HCT116 (cell line): ENCODE results near the gene RELCH. TPM values are rescaled to one million over a fixed set of nuclear protein-coding genes. Genes with fewer than 3 reads are reported as not detected.

Source experiments
- ATAC-seq: fragments of 200-7000 bp; cut with Tn5 transposase; 2 replicates; pipeline ENCODE4 v1.9.1; 2020; ENCODE audit warnings: mild to moderate bottlenecking, moderate library complexity
- BruUV-seq: library from RNA; stranded (reverse); fragments of 400-500 nt; replicated peaks from 2 replicates; lab custom pipeline; 2021; lab: Mats Ljungman, UMichigan
- CTCF ChIA-PET: fragments of 300-600 bp; sonication (Branson Sonifier 250); formaldehyde crosslinking; loops from one replicate; lab custom pipeline; 2021; ENCODE audit warnings: antibody characterized with exemption; lab: Charles Lee
- POLR2A ChIA-PET: fragments of 300-600, 350-600 bp; sonication (Branson Sonifier 250); formaldehyde crosslinking; loops from one replicate; lab custom pipeline; 2021; ENCODE audit warnings: antibody characterized with exemption; lab: Charles Lee
- RAD21 ChIA-PET, 2 experiments: fragments of 300-600 bp; sonication (Branson Sonifier 250); formaldehyde crosslinking; loops; one replicate each; lab custom pipeline; 2023; ENCODE audit warnings: low total read pairs in 2 of 2; ENCODE audit not compliant: uncharacterized antibody in 2 of 2, unreplicated experiment in 2 of 2, low non-redundant PET in 1 of 2; lab: Charles Lee
- DNase-seq: peaks from one replicate; pipeline ENCODE4 v3.0.0-alpha.2; 2010; ENCODE audit warnings: low read depth, low spot score
- H2AFZ ChIP-seq: fragments of 200-600 bp; shearing (Covaris generic), sonication (generic); 2 replicates; pipeline ENCODE4 v1.6.1; 2017; ENCODE audit warnings: low read depth, mixed run types, mixed read lengths, antibody characterized with exemption, low read length; ENCODE audit not compliant: poor library complexity, severe bottlenecking
- H3K27ac ChIP-seq: 2 replicates; pipeline ENCODE4 v1.5.1; 2012; ENCODE audit warnings: low read depth, low read length
- H3K27me3 ChIP-seq: fragments of 200-600 bp; sonication (generic); 2 replicates; pipeline ENCODE4 v1.6.1; 2016; ENCODE audit warnings: mixed run types, low read length, mixed read lengths; ENCODE audit not compliant: insufficient read depth
- H3K36me3 ChIP-seq, 2 experiments: fragments of 200-500 bp in 1 of 2; fragments of 200-600 bp in 1 of 2; sonication (Bioruptor generic) in 1 of 2; sonication (generic) in 1 of 2; 2 replicates each; pipeline versions ENCODE4 v1.5.1 to v1.6.1; 2014 to 2016; ENCODE audit warnings: low read length in 2 of 2, inconsistent platforms in 1 of 2, mixed read lengths in 1 of 2, mixed run types in 1 of 2; ENCODE audit not compliant: insufficient read depth in 2 of 2, control insufficient read depth in 1 of 2
- H3K4me1 ChIP-seq, 2 experiments: fragments of 200-600 bp in 1 of 2; sonication (generic) in 1 of 2; 2 replicates each; pipeline versions ENCODE4 v1.5.1 to v1.6.1; 2012 to 2017; ENCODE audit warnings: low read length in 2 of 2, inconsistent platforms in 1 of 2, mild to moderate bottlenecking in 1 of 2, mixed read lengths in 1 of 2, mixed run types in 1 of 2, moderate library complexity in 1 of 2; ENCODE audit not compliant: insufficient read depth in 2 of 2, control insufficient read depth in 1 of 2
- H3K4me2 ChIP-seq: fragments of 200-600 bp; sonication (generic); 2 replicates; pipeline ENCODE4 v1.6.1; 2017; ENCODE audit warnings: mixed run types, low read length, mixed read lengths
- H3K4me3 ChIP-seq, 2 experiments: fragments of 200-600 bp in 1 of 2; sonication (generic) in 1 of 2; replicated peaks in 1 of 2; 2 replicates each; pipeline ENCODE4 v1.5.1; 2011 to 2016; ENCODE audit warnings: low read length in 2 of 2, control low read depth in 1 of 2, low read depth in 1 of 2, mild to moderate bottlenecking in 1 of 2, mixed read lengths in 1 of 2, mixed run types in 1 of 2
- H3K79me2 ChIP-seq: fragments of 200-600 bp; sonication (generic); 2 replicates; pipeline ENCODE4 v1.6.1; 2017; ENCODE audit warnings: mild to moderate bottlenecking, mixed run types, low read length, moderate library complexity, mixed read lengths; ENCODE audit not compliant: insufficient read depth
- H3K9ac ChIP-seq: fragments of 200-600 bp; sonication (generic); 2 replicates; pipeline ENCODE4 v1.6.1; 2016; ENCODE audit warnings: low read length, mixed read lengths
- H3K9me2 ChIP-seq: fragments of 200-600 bp; sonication (generic), shearing (Covaris generic); 2 replicates; pipeline ENCODE4 v1.6.1; 2017; ENCODE audit warnings: mixed run types, mild to moderate bottlenecking, moderate library complexity; ENCODE audit not compliant: insufficient read depth
- H3K9me3 ChIP-seq, 2 experiments: fragments of 200-500 bp in 1 of 2; fragments of 200-600 bp in 1 of 2; sonication (Bioruptor generic) in 1 of 2; sonication (generic) in 1 of 2; 2 replicates each; pipeline ENCODE4 v1.6.1; 2014 to 2017; ENCODE audit warnings: low read length in 2 of 2, mixed read lengths in 2 of 2, inconsistent platforms in 1 of 2, low read depth in 1 of 2, mild to moderate bottlenecking in 1 of 2, mixed run types in 1 of 2, moderate library complexity in 1 of 2; ENCODE audit not compliant: control insufficient read depth in 1 of 2, insufficient read depth in 1 of 2
- H4K20me1 ChIP-seq: fragments of 200-600 bp; sonication (generic), shearing (Covaris generic); 2 replicates; pipeline ENCODE4 v1.6.1; 2017; ENCODE audit warnings: mixed run types, mild to moderate bottlenecking, moderate library complexity; ENCODE audit not compliant: insufficient read depth
- CBX3 ChIP-seq: IDR thresholded peaks from 2 replicates; pipeline ENCODE4 v1.6.1; 2012; ENCODE audit warnings: low read depth
- CEBPB ChIP-seq: IDR thresholded peaks from 2 replicates; pipeline ENCODE4 v1.6.1; 2012; ENCODE audit warnings: low read depth
- POLR2A ChIP-seq: IDR thresholded peaks from 2 replicates; pipeline ENCODE4 v1.7.0; 2011; ENCODE audit warnings: borderline replicate concordance; ENCODE audit not compliant: insufficient read depth, insufficient read length; ENCODE audit errors: extremely low read depth
- POLR2AphosphoS5 ChIP-seq: IDR thresholded peaks from 2 replicates; pipeline ENCODE4 v1.6.1; 2011; ENCODE audit warnings: mild to moderate bottlenecking, low read depth, low read length, moderate library complexity
- RAD21 ChIP-seq: IDR thresholded peaks from 2 replicates; pipeline ENCODE4 v1.6.1; 2012; ENCODE audit warnings: low read depth, mild to moderate bottlenecking
- SP1 ChIP-seq: IDR thresholded peaks from 2 replicates; pipeline ENCODE4 v1.6.1; 2012; ENCODE audit warnings: low read depth
- intact Hi-C: fragments of 100-400 bp; cut with micrococcal nuclease; formaldehyde crosslinking; loops from 2 replicates; pipeline ENCODE4 v1.10.0; 2022
- total RNA-seq: library from RNA; stranded (reverse); gene quantifications from one replicate; pipeline ENCODE4 v1.2.1, GENCODE V29; 2021; ENCODE audit not compliant: unreplicated experiment

Gene RELCH
- total RNA-seq, 1 experiment from 2014 or later, result 17.4 TPM

DNA sequence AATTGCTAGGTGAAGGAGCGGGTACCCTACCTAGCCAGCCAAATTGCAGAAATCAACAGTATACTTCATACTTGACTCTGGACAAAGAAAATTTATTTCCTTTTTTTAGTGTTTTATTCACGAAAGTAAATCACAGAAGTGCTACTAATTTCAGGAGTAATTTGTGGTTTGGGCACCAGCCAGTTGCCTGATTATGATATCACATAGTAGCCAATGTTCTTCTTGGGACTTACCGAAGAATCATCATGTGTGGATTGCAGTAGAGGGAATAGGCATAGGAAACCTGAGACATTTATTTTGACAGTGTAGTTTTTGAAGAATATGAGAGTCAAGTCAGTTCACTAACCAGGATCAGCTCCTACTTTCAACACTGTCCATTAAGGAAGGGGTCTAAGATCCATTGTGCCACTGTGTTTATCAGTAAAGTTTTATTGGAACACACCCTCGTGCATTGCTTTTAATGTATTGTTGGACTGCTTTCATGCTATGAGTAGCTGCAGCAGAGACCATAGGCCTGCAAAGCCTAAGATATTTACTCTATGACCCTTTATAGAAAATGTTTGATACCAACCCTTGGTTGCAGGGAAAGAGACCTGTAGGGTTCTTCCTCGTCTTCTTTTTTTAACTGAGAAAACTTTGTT lies 170.1 kb downstream of the RELCH start:
- H2AFZ ChIP-seq, result no peak overlapping the region
- H3K36me3 ChIP-seq, result no peaks in the 10 kb centered on the region
- BruUV-seq, result no TSS peak
- H3K9me2 ChIP-seq, result no peaks in the 10 kb centered on the region
- ChIA-PET POLR2A (no interaction called here), CTCF (no interaction called here), RAD21 (no interaction called here)
- H3K4me2 ChIP-seq, result no peak overlapping the region
- no peaks in the 10 kb centered on the region for H3K27me3 ChIP-seq
- no peak overlapping the region for H3K9ac ChIP-seq
- intact Hi-C loops, result no loop called here
- no peak overlapping the region for H3K27ac ChIP-seq
- H3K4me3 ChIP-seq, result no peak overlapping the region
- no peaks in the 10 kb centered on the region for H3K4me1 ChIP-seq
- H4K20me1 ChIP-seq, result no peaks in the 10 kb centered on the region
- DNase-seq (no peak), ATAC-seq (no peak)
- H3K9me3 ChIP-seq, result no peaks in the 10 kb centered on the region
- no peak for TF ChIP-seq CBX3
- TF ChIP-seq CEBPB, result no peak
- TF ChIP-seq SP1, result no peak
- no peak for TF ChIP-seq POLR2AphosphoS5
- no peak for TF ChIP-seq RAD21
- no peak for TF ChIP-seq POLR2A
- H3K79me2 ChIP-seq, result no peaks in the 10 kb centered on the region

Other genes starting within 250 kb of the RELCH start
- 12.2 TPM for gene PIGN, start 199 bp upstream of the RELCH start, total RNA-seq
- 3.2 TPM for gene TNFRSF11A, start 138.1 kb downstream of the RELCH start, total RNA-seq